ENCODE measurements around the gene KIAA1671.

The KIAA1671 gene

DNA sequence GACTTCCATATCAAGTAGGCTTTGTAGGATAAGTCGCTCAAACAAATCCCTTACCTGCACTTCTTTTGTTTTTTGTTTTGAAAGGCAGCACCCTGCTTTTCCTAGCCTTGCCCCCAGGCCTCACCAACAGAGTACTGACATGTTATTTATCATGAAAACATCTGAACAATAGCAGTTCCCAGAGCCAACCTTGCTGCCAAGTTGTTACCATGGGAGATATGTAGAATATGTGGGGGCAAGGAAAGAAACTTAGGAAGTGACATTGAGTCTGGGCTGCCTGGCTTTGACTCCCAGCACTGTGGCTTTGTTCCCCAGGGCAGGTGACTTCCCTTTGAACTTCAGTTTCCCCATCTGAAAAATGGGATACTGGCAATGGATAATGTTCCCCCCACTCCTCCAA, 193.8 kb downstream of the KIAA1671 start:
- DNase-seq (ENCODE audit: low read depth), result no peak

DNA sequence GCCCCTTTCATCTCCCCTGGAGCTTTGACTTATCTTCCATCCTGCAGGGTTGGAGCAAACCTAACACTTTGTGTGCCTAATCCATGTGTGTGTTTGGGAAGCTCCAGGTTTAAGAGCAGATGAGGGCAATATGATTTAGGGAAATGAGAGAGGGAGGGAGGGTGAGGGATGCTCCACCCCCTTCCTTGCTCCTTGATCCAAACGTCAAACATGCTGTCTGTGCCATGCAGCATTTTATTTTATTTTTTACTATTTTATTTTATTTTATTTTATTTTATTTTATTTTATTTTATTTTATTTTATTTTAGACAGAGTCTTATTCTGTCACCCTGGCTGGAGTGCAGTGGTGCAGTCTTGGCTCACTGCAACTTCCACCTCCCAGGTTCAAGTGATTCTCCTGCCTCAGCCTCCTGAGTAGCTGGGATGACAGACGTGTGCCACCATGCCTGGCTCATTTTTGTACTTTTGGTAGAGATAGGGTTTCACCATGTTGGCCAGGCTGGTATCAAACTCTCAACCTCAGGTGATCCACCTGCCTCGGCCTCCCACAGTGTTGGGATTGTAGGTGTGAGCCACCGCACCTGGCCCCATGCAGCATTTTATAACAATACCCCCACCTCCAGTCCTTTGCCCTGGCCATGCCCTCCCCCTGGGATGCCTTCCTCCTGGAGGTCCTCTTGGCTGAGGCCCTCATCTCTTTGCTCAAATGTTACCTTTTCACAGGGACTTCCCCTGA, 194.6 kb downstream of the KIAA1671 start:
- DNase-seq (ENCODE audit: low read depth), result no peak

DNA sequence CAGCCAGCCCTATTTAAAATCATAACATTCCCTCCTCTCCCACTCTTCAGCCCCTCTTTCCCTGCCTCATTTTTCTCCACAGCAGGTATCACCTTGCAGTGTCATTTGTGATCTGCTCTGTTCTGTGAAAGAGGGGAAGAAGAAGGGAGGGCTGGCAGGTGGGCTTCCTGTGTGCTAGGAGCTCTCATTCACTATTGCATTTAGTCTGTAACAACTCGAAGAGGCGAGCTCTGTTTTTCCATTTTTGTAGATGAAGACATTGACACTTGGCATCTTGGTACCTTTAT, 195.1 kb downstream of the KIAA1671 start:
- DNase-seq (ENCODE audit: low read depth), result no peak

DNA sequence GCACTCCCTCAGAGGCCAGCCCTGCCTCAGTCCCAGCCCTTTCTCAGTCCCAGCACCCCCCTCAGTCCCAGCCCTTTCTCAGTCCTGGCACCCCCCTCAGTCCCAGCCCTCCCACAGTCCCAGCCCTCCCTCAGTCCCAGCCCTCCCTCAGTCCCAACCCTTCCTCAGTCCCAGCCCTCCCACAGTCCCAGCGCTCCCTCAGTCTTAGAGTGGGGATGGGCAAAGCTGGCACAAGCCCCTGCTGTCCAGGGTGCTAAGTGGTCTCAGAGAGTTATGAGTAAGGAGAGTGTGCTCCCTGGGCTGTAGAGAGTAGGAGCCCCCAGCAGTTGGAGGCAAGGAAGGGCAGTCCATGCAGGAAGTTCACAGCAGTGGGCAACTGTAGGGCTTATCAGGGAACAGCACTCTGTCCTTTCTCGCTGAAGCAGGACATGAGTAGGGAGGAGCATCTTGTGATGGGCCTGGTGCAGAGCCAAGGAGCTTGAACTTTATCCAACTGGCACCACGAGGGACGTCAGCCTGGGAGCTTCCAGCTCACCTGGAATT, 195.7 kb downstream of the KIAA1671 start:
- DNase-seq (ENCODE audit: low read depth), result no peak

DNA sequence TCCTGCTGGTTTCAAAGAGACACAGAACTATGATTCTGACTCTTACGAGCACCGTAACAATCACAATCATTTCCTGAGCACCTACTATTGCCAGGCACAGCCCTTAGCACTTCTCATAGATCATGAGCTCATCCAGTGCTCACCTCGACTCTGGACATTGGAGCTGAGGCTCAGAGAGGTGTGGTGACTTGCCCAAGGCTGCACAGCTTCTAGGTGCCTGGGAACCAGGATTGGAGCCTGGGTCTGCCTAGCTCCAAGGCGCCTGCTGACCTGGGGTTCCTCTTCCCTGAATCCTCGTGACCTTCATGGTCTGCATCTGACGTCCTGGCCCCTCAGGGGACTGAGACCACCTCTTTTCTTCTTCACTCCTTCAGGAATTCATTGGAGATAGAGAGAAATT, 196.5 kb downstream of the KIAA1671 start:
- DNase-seq (ENCODE audit: low read depth), result no peak

DNA sequence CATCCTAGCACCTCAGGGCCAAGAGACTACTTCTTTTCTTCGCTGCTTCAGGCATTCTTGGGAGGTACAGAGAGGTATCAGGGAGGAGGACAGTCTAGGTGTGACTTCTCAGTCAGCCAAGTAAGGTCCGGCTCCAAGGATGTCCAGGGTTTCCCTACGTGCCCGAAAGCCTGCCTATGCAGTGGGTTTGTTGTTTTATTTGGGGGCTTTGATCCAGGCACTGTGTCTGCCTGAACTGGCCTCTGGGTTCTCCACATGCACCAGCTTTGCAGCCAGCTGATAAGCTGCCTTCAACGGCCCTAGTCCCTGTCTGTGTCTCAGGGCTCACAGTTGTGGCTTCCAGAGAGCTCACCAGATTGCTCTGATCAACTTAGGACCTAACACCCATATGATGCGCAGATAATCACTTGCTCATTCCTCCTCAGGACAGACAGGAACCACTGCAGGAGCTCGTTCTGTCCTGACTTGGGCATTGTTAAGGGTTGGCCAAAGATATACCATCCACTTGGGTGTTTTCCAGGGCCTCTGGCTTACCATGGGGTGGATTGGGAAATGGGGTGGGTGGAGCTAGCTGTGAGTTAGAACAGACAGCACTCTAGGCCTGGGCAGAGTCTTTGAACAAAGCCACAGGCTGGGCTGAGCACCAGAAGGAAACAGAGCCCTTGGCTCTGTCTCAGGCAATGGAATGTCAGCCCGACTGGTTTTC, 201.6 kb downstream of the KIAA1671 start:
- no peak for DNase-seq (ENCODE audit: low read depth)

DNA sequence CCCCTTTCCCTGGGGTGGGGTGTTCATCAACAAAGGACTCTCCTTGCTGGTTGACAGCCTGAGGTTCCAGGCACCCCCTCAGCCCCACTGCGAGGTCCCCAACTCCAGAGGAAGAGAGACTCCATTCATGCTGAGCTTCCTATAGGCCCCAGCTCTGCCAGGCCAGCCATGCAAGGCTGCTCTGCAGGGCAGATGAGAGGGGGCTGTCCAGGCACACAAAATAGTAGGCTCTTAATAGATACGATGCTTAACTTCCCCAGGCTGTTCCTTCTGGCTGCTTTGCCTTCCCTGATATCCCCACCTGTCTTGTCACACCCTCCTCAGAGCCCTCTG, 202.1 kb downstream of the KIAA1671 start:
- DNase-seq (ENCODE audit: low read depth), result no peak

DNA sequence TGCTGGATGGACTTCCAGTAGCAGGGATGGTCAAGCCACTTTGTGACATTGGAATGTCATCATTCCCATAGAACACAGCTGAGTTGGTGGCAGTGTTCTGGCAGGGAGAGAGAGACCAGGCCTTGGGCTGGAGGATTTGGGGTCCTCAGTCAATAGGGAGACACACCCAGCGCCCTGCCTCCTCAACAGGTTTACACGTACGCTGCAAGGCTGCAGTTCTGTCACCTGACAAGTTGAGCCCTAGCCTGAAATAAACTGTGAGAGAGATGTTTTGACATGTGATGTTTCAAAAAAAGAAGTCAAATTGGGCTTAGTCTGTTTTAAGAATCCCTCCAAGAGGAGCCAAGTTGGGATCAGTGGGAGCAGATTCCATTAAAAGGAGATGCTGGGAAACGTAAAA, 204.2 kb downstream of the KIAA1671 start:
- DNase-seq (ENCODE audit: low read depth), result no peak

DNA sequence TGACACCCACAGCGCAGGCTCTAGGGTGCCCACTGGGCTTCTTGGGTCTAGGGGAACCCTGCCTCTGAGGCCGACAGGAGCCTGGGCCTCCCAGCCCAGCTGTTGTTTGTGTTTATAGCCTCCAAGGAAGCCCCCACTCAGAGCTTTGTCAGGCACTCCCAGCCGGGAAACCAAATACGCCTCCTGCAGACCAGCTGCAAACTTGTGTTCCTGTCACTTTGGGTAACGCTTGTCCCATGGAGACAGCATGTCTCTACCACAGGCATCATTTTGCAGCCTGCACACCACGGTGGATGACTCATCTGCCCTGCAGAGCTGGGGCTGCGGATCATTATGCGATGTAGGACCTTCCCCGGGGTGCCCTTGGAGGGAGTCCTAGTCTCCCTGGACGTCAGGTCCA, 206.5 kb downstream of the KIAA1671 start:
- DNase-seq (ENCODE audit: low read depth), result no peak

DNA sequence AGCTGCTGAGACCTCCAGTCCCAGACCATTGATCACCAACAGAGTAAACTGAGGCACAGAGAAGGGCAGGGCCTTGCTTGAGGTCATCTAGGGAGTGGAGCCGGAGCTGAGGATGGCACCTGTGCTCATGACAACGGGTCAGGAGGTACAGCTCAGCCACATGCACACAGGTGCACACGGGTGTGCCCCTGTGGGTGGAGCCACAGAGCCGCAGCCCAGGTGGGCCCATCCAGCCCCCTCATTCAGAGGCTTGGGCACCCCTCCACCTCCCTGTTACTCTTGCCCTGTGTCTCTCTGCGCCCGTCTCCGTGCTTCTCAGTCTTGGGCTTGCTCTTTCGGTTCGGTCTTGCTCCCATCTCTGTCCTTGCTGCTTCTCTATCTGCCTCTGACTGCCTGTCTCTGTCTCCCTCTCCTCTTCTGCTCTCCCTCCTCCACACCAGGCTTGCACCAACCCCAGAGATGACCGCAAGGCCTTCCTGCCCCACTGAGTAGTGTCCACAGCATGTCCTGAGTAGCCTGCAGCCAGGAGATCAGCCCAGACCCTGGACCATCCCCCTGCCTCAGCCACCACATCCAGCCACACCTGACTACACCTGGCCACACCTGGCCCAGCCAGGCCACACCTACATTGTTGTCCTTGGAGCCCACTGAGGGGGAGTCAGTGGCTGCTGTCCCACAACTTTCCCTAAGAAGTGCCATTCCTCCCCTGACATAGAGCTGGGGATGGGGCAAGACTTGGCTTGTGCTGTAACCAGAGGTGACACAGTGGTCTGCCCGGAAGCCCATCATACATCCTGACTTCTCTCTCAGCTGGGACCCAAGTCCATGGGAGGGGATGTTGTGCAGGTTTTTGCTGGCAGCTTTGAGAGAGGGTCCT, 207.8 kb downstream of the KIAA1671 start:
- no peak for DNase-seq (ENCODE audit: low read depth)

DNA sequence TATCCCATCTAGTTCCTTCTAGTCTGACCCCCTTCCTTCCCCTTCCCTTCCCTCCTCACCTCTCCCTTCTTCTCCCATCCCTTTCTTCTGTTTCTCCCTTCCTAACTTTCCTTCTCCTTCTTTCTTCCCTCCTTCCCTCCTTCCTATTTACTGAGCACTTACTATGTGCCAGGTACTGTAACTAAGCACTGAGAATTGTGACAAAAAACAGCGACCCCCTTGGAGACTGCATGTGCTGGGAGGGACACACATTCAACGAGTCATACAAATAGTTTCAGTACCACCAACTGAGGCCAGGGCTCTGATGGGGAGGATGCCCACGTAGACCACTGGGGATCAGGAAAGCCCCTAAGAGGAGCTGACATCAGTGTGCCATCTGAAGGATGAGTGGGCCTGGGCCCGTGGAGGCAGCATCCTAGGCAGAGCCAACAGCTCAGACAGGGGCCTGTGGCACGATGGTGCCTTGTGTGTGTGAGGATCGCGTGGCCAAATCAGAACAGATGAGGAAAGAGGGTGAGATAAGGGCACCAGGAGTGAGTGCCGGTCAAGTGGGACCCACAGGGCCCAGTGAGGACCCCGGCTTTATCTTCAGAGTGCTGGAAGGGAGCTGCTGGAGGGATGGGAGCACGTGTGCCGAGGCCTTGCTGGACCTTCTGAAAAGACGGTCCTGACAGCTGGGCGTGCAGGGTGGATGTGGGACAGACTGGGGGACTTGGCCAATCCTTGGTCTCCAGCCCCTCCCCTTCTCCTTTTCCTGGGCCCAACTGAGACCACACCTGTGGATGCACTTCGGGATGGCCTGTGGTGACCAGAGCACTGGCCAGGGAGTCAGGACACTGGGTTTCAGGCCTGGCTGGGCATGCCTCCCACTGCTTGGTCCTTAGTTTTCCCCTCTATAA, 208.8 kb downstream of the KIAA1671 start:
- DNase-seq (ENCODE audit: low read depth), result no peak

DNA sequence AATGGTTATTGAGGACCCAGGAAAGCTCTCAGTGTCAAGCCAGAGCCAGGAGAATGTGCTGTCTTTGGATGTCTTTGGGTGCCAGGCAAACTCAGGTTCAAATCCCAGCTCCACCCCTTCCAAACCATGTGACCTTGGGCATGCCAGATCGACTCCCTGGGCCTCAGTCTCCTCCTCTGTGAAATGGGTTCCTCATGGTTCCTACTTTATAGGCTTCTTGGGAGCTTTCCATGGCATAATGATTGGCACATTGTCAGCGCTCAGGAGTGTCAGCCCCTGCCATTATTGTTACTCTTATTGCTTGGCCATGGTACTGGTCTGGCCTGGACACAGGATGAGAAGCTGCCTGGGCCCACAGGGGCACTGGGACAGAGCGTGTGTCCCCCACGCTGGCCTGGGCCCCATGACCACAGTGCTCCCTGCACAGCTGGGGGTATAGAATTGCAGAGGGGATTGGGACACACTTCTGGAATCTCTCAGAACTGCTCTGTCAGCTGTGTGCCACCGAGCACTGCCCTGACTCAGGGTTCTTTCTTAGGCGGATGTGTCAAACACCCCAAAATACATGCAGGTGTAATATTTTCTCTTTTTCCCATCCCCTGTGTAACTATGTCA, 209.5 kb downstream of the KIAA1671 start:
- DNase-seq (ENCODE audit: low read depth), result no peak

DNA sequence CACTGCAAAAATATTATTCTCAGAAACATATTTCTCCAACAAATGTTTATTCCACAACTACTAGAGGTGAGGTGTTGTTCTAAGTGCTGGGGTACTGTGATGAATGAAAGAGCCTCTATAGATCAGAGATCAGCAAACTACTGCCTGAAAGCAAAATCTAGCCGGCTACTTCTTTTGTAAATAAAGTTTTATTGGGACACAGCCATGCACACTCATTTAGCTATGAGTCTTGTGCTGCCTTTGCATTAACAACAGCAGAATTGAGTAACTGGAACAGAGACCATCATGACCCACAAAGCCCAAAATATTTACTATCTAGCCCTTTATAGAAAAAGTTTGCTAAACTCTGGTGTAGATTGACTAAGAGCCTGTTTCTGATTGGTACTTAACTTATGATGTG, 210.0 kb downstream of the KIAA1671 start:
- no peak for DNase-seq (ENCODE audit: low read depth)

DNA sequence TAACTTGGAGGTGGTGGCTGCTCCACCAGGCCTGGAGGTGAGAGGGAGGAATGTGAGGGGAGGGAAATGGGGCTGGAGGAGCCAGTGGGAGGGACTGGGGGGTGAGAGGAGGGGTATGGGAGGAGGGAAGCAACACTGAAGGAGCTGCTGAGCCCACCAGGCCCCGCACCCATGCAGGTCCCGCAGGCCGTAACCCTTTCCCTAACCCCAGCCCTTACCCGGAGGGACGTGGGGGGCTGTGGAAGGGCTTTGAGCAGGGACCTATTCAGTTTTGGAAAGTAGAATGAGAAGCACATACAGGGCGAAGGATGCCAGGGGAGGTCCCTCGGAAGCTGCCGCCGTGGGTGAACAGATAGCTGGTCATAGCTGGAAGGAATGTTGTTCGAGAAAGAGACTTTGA, 213.3 kb downstream of the KIAA1671 start:
- no peak for DNase-seq (ENCODE audit: low read depth)

DNA sequence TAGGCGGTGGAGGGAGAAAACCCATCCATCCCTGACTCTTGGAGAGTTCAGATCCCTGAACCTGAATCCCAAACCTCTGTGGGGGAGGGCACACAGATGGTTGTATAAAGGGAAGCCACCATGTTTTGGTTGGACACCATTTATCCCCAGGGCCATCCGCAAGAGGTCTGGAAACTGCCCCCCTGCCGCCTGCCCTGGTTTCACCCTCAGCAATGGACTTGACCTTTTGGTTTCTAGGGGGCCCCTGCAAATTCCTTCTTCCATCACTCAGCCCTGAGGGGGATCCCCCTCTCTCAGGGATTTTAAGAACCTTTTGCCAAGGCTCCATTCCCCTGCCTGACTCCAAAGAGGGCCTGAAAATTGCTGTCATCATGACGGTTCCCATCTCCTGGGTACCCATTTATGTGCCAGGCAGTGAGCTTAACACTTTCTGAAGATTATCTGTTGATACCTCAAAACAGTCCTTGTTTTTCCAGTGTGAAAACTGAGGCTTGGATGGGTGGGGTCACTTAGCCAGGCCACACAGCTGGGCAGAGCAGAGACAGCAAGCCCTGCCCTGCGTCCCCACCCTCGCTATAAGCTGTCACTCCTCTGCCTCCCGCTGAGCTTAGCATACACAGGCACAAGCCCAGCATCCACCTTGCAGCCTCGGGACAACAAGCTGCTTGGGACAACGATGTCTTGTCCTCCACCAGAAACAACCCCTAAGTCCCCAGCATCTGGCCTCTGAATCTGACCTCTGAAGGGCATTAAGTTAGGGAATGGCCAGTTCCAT, 213.9 kb downstream of the KIAA1671 start:
- no peak for DNase-seq (ENCODE audit: low read depth)

DNA sequence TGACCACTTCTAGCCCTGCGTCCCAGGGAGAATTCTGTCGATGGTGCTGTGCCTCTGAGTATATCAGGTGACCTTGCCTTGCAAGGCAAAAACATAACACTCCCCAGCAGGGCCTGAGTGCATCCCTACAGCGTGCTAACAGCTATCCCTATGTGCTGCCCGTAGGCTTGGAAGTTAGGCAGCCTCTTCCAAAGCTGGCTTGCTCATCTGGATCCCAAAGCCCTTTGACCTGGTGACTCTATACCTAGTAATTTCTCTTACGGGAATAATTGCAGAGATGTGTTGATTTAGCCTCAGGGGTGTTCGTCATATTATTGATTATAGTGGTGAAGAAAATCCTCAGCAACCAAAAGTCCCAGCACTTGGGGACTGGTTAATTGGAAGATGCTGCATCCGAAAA, 214.6 kb downstream of the KIAA1671 start:
- no peak for DNase-seq (ENCODE audit: low read depth)

DNA sequence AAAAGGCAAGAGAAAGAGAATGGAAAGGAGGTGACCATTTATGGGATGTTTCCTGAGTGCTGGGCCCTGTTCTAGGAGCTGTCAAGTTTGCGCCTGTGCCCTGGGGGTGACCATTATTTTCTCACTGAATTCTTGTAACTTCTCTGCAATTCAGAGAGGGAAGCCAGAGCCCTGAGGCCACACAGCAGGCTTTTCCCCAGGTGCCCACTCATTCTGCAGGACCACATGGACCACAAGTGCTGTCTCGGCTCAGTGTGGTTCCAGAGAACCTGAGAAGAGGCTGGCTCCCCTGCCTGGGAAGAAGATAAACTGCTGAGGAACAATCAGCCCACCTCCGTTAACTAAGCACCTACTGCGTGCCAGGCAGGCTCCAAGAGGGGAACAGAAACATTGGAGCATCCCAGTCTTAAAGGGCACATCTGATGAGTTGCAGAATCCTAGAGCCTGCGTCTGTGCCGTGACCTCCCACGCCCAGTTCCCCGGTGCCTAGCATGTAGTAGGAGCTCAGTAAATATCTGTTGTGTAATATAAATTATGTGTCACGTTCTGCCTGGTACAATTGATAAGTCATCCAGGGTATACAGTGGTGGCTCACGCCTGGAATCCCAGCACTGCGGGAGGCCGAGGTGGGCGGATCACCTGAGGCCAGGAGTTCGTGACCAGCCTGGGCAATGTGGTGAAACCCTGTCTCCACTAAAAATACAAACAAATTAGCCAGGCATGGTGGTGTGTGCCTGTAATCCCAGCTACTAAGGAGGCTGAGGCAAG, 215.5 kb downstream of the KIAA1671 start:
- DNase-seq (ENCODE audit: low read depth), result no peak

DNA sequence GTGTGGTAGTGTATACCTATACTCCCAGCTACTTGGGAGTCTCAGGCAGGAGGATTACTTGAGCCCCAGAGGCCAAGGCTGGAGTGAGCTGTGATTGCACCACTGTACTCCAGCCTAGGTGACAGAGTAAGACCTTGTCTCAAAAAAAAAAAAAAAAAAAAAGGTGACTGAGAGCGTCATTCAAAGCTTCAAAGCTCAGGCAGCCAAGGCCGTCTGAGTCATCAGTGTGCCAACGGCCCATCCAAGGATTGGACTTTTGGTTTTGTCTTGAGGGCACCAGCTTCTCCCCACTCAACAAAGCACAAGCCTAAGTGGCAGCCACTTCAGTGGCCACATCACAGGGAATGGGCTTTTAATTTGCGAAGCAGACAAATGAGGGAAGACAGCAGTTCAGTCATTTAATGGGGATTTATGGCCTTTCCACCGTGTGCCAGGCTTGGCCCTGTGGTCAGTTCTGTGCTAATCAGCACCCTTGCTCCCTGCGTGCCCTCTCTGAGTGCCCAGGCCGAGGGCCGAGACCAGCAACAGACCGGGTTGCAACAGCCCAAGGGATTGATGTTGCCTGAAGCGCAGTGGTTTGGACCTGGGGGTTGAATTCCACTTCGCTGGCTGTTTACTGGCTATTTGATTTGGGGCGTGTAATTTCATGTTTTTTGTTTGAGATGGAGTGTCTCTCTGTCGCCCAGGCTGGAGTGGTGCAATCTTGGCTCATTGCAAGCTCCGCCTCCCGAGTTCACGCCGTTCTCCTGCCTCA, 216.9 kb downstream of the KIAA1671 start:
- DNase-seq (ENCODE audit: low read depth), result no peak

DNA sequence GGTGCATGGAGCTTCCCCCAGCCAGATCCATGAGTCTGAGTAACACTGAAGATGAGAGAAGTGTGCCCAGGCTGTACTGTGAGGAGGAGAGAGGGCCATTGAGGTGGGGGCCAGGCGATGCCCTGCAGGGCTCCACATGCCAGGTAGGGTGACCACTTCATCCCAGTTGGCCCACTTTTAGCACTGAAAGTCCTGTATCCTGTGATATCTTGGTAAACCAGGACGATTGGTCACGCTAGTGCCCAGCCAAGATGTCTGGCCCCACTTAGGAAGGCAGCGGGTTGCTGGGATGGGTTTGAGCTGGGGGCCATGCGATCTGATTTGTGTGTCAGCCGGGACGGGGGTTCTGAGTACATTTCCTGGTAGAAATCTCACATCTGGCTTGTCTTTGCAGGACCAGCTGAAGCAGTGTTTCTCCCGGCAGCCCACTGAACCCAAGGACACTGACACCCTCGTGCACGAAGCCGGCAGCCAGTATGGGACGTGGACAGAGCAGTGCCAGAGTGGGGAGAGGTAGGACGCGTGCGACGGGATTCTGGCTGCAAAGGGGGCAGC, 218.0 kb downstream of the KIAA1671 start:
- no peak for DNase-seq (ENCODE audit: low read depth)
